ENCODE results near the gene STK25.

The STK25 gene

DNA sequence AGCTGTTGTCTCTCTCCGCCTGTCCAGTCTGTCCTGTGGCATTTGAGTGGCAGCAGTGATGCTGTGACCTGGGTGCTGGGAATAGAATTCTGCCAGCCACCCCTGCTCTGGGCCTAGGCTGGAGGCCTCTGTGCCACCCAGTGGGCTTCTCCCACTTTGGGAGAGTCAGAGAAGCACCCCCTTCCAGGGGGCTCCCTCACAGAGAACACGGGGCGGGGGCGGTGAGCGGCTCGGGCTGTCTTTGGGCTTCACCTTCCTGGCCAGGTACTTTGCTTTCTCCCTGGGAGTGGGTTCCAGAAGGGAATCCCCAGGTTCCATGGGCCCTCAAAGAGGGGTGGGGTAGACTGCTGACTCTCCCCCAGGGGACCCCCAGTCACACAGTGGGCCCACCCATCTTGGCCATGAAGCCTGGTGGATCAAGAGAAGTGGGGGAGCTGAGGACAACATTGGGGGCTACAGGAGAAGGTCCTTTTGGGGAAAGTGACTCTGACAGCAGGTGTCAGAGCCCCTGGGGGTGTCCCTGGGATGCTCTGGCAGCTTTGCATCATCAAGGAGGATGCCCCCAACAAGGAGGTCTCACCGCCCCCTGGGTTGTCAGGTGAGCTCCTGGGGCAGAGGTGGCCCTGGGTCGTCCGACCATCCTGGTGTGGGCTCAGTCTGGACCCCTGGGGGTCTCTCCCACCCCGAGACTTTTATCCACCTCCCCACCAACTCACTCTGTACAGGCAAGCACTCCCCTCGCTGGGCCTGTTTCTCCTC lies 31.4 kb upstream of the STK25 start:
- no peak overlapping the region for H3K4me3 ChIP-seq (ENCODE audit: low read depth, low read length)
- no peak for DNase-seq (ENCODE audit: low read depth)
- TF ChIP-seq, protein P1, sequence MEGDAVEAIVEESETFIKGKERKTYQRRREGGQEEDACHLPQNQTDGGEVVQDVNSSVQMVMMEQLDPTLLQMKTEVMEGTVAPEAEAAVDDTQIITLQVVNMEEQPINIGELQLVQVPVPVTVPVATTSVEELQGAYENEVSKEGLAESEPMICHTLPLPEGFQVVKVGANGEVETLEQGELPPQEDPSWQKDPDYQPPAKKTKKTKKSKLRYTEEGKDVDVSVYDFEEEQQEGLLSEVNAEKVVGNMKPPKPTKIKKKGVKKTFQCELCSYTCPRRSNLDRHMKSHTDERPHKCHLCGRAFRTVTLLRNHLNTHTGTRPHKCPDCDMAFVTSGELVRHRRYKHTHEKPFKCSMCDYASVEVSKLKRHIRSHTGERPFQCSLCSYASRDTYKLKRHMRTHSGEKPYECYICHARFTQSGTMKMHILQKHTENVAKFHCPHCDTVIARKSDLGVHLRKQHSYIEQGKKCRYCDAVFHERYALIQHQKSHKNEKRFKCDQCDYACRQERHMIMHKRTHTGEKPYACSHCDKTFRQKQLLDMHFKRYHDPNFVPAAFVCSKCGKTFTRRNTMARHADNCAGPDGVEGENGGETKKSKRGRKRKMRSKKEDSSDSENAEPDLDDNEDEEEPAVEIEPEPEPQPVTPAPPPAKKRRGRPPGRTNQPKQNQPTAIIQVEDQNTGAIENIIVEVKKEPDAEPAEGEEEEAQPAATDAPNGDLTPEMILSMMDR (IDR thresholded peaks at IDR 0.05; ENCODE audit: low read depth, low read length, missing control alignments), result no peak

GRCh38 chr2:241538838-241539615 lies 30.6 kb upstream of the STK25 start:
- H3K4me3 ChIP-seq (ENCODE audit: low read depth, low read length), result no peak overlapping the region
- TF ChIP-seq, protein P1 (IDR thresholded peaks at IDR 0.05; ENCODE audit: low read depth, low read length, missing control alignments), result no peak
- DNase-seq (ENCODE audit: low read depth), result no peak

DNA sequence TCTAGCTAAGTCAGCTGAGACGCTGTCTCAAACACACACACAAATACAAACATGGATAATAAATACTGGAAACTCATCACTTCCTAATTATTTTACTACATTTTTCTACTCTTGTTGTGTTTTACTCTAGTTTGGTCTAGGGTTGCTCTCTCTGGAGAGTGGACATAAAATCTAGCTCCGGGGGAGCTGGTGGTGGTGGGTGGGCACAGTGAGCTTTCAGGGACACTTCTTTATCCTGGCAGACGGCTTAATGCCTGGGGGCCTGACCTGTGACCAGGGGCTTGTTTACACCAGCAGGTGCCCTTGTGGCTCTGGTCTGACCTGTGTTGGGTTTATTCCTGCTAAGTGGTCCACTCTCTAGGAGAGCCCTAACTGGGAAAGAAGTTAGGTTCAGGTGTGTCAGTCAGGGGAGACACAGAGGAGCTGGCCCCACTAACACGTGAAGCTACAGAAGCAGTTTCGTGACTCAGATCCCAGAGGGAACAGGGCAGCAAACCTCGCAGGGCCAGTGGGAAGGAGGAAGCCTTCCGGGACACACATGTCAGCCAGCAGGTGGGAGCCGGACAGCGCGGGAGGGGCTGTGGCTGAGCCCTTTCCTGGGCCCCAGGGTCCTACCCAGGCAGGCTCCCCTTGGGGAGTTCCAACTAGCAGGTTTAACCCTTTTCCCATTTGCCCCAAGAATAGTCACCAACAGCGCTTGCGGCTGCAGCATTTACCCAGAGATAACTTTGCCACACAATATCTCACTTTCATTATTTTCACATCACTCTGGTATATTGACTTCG lies 27.7 kb upstream of the STK25 start:
- DNase-seq (ENCODE audit: low read depth), result no peak
- TF ChIP-seq, protein P1 (IDR thresholded peaks at IDR 0.05; ENCODE audit: low read depth, low read length, missing control alignments), result no peak
- H3K4me3 ChIP-seq (ENCODE audit: low read depth, low read length), result no peak overlapping the region

DNA sequence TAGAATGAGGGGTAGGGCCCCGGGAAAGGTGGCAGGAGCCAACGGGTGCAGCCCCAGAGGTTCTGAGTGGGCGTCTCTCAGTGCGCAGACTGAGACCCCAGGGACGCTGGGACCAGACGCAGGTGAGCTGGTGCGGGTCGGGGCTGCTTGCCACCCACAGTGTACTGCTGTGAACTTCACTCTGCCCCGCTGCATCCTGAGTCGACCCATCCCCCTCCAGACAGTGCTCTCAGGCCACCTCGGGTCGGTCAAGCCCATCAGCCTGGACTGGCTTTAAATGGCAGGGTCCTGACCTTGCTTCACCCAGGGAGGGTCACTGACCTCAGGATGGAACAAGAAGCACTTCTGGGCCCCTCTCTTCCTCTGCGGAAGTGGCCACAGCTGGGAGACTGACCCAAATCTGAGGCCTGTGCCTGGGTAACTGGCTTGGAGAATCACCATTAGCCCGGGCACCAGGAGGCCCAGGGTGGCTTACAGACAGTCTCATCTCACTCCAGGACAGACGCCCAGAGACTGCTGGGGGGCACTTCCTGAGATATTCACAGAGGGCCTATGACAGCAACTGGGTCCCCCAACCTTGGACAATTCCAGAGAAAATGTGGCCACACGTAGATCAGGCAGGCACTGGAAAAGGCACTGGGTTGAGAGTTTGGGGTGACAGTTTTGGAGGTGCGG lies 26.5 kb upstream of the STK25 start:
- TF ChIP-seq, protein P1 (IDR thresholded peaks at IDR 0.05; ENCODE audit: low read depth, low read length, missing control alignments), result no peak
- no peak for DNase-seq (ENCODE audit: low read depth)
- no peak overlapping the region for H3K4me3 ChIP-seq (ENCODE audit: low read depth, low read length)

DNA sequence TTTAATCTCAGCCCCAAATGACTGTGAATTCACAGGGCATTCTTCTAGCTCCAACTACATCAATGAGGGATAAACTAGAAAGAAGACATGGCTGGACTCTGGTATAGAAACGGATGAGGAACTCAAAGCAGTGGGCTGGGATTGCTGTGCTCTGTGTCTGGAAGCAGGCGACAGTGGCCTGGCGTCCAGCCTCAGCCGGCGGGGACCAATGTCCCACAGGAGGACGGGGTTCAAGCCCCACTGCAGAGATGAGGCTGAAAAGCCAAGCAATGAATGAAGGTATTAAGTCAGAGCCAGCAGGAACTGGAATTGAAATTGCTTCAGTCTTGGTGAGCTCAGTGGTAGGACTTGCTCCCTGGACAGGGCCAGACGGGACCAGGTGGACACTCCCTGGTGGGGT lies 25.9 kb upstream of the STK25 start:
- no peak overlapping the region for H3K4me3 ChIP-seq (ENCODE audit: low read depth, low read length)
- no peak for DNase-seq (ENCODE audit: low read depth)
- TF ChIP-seq, protein P1 (IDR thresholded peaks at IDR 0.05; ENCODE audit: low read depth, low read length, missing control alignments), result no peak

DNA sequence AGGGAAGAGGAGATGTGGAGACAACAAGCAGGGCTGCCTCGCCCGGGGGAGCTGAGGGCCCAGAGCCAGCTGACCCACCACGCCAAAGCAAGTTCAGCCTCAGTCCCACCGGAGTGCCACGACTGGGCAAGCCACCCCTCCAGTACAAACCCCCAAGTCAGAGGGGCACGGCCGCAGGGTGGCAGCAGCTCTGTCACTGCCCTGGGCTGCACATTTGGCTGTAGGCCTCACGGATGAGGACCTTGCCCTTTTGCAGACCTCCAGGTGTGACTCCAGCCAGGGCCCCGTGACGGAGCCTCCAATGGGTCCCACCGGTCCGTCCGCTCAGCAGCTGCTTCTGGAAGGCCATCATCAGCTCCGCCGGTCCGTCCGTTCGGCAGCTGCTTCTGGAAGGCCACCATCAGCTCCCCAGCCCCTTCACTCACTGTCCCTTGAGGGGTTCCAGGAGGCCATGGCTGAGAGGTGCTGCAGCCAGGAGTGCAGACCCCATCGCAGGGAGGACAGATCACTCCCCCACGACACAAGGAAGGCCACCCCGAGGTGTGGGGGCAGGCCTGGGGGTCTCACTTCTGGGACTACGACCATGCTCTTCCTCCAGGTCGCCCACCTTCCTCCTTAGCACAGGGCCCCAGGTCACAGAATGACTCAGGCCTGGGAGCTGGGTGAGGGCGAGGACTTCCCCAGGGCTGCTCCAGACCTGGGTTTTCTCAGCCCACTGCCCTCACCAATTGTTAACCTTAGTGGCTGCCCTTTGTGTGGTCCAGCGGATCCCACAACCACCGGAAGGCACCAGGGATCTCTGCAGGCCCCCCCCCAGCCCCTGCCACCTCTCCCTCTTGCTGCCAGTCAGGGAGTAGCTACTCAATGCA lies 24.6 kb upstream of the STK25 start:
- H3K4me3 ChIP-seq (ENCODE audit: low read depth, low read length), result no peak overlapping the region
- TF ChIP-seq, protein P1 (IDR thresholded peaks at IDR 0.05; ENCODE audit: low read depth, low read length, missing control alignments), result no peak
- DNase-seq (ENCODE audit: low read depth), result no peak
